ENCODE data around the gene SERTAD2. TPM values are rescaled to one million over a fixed set of nuclear protein-coding genes. Genes with fewer than 3 reads are reported as not detected.

SERTAD2 gene
- total RNA-seq, 1 donor from 2014 or later: 19.1 TPM

- no peak overlapping the region for H3K9ac ChIP-seq
- TF ChIP-seq CTCF (IDR thresholded peaks at IDR 0.05): no peak
- no peak for TF ChIP-seq EZH2 (IDR thresholded peaks at IDR 0.05)
- H3K79me2 ChIP-seq (ENCODE audit: low read depth): no peaks in the 10 kb centered on the region
- DNase-seq (ENCODE audit: low spot score): no peak
- H3K27me3 Mint-ChIP-seq (ENCODE audit: insufficient read depth, low read depth): no peaks in the 10 kb centered on the region
- H3K27ac ChIP-seq: no peak overlapping the region
- no peak overlapping the region for H3K4me2 ChIP-seq
- no peaks in the 10 kb centered on the region for H3K9me3 Mint-ChIP-seq
- no peaks in the 10 kb centered on the region for H3K4me1 Mint-ChIP-seq
- H3F3A ChIP-seq (ENCODE audit: low read depth): peaks cover 4% of the 10 kb centered on the region
- no peak overlapping the region for H3K4me3 Mint-ChIP-seq
- H4K20me1 ChIP-seq (ENCODE audit: low read depth): no peaks in the 10 kb centered on the region
- H3K27me3 ChIP-seq: no peaks in the 10 kb centered on the region
- H3K4me1 ChIP-seq: peaks cover 7% of the 10 kb centered on the region
- H3K9me3 ChIP-seq (ENCODE audit: low read depth): no peaks in the 10 kb centered on the region
- H3K36me3 ChIP-seq: no peaks in the 10 kb centered on the region
- no peak overlapping the region for H2AFZ ChIP-seq (replicated peaks)
- H3K36me3 Mint-ChIP-seq: no peaks in the 10 kb centered on the region
- H3K27ac Mint-ChIP-seq: no peak overlapping the region
- H3K4me3 ChIP-seq: no peak overlapping the region
These were observed 12.0 kb upstream of the SERTAD2 start for GRCh38 chr2:64665709-64666108.

- H3K36me3 ChIP-seq: no peaks in the 10 kb centered on the region
- H3K79me2 ChIP-seq (ENCODE audit: low read depth): no peaks in the 10 kb centered on the region
- H3K27me3 ChIP-seq: no peaks in the 10 kb centered on the region
- no peak for DNase-seq (ENCODE audit: low spot score)
- TF ChIP-seq CTCF (IDR thresholded peaks at IDR 0.05): no peak
- no peak for TF ChIP-seq EZH2phosphoT487 (IDR thresholded peaks at IDR 0.05)
- TF ChIP-seq EZH2 (IDR thresholded peaks at IDR 0.05): no peak
- Mint-ChIP-seq H3K9me3 (no peaks in the 10 kb centered on the region), H3K27ac (no peak overlapping the region), H3K36me3 (no peaks in the 10 kb centered on the region), H3K27me3 (ENCODE audit: insufficient read depth, low read depth) (no peaks in the 10 kb centered on the region), H3K4me3 (no peak overlapping the region), H3K4me1 (no peaks in the 10 kb centered on the region)
- no peak overlapping the region for H3K27ac ChIP-seq
- no peak overlapping the region for H3K4me3 ChIP-seq
- H4K20me1 ChIP-seq (ENCODE audit: low read depth): no peaks in the 10 kb centered on the region
- H3K4me2 ChIP-seq: no peak overlapping the region
- peaks cover 4% of the 10 kb centered on the region for H3F3A ChIP-seq (ENCODE audit: low read depth)
- H3K4me1 ChIP-seq: peaks cover 7% of the 10 kb centered on the region
- no peaks in the 10 kb centered on the region for H3K9me3 ChIP-seq (ENCODE audit: low read depth)
- no peak overlapping the region for H2AFZ ChIP-seq (replicated peaks)
- no peak overlapping the region for H3K9ac ChIP-seq
These were observed 9.7 kb upstream of the SERTAD2 start for GRCh38 chr2:64663402-64663801.

GRCh38 chr2:64661741-64662169 is 8.0 kb upstream of the SERTAD2 start:
- H3K4me1 Mint-ChIP-seq: no peaks in the 10 kb centered on the region
- H3K27ac Mint-ChIP-seq: no peak overlapping the region
- Histone ChIP-seq H3K4me1 (peaks cover under 1% of the 10 kb centered on the region), H3K36me3 (no peaks in the 10 kb centered on the region), H3K4me3 (no peak overlapping the region), H3K27ac (no peak overlapping the region), H3K4me2 (no peak overlapping the region), H3K79me2 (ENCODE audit: low read depth) (no peaks in the 10 kb centered on the region), H3K27me3 (no peaks in the 10 kb centered on the region), H3F3A (ENCODE audit: low read depth) (peaks cover 4% of the 10 kb centered on the region), H2AFZ (replicated peaks) (no peak overlapping the region), H3K9me3 (ENCODE audit: low read depth) (no peaks in the 10 kb centered on the region), H3K9ac (no peak overlapping the region), H4K20me1 (ENCODE audit: low read depth) (no peaks in the 10 kb centered on the region)
- no peaks in the 10 kb centered on the region for H3K36me3 Mint-ChIP-seq
- no peaks in the 10 kb centered on the region for H3K27me3 Mint-ChIP-seq (ENCODE audit: insufficient read depth, low read depth)
- no peak for TF ChIP-seq CTCF (IDR thresholded peaks at IDR 0.05)
- no peak for TF ChIP-seq EZH2phosphoT487 (IDR thresholded peaks at IDR 0.05)
- no peak for TF ChIP-seq EZH2 (IDR thresholded peaks at IDR 0.05)
- no peak overlapping the region for H3K4me3 Mint-ChIP-seq
- DNase-seq (ENCODE audit: low spot score): no peak
- no peaks in the 10 kb centered on the region for H3K9me3 Mint-ChIP-seq

Data from neural progenitor cell (in vitro differentiated cells).